RPMI7951 (cell line): ENCODE data around the gene PLCD3. TPM values are rescaled to one million over a fixed set of nuclear protein-coding genes. Genes with fewer than 3 reads are reported as not detected.
A peak's percentile ranks its signal among the peaks of the same experiment; 100 is the strongest.

Source experiments
- DNase-seq: peaks from one replicate; pipeline ENCODE4 v3.0.0-alpha.2; 2012; ENCODE audit warnings: low read depth
- total RNA-seq: library from RNA; depleted of rRNA; stranded (reverse); fragments of >200 nt; shearing (Covaris generic); gene quantifications from 2 replicates; pipeline ENCODE4 v1.2.3, GENCODE V29; 2014

PLCD3 gene
- total RNA-seq, 1 experiment from 2014 or later, result 15.3 TPM

DNA sequence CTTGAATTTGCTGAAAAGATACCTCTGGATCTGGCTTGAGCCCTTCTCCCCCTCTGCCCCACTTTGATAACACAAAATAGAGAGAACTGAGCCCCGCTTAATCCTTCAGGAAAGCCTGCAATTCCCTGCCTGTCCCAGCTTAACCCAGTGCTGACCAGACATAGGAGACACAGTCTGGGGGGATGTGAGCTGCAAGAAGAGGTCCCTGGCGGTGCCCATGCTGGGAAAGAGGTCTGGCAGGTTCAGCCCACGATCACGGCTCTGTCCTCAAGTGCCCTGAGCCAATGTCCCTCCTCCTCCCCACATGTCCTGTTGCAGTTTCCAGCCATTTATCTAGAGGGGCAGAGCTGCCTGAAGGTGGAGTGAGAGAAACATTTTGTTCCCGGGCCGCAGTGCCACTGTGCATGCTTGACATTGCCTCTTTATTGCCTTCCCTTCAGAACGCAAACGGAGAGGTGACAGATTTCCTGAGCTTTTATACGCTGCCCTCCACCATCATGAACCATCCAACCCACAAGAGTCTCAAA is 29.0 kb downstream of the PLCD3 start:
- DNase-seq, result no peak

GRCh38 chr17:45102856-45103255 is 29.5 kb downstream of the PLCD3 start:
- DNase-seq, result no peak

- DNase-seq, result no peak
Measured at GRCh38 chr17:45101883-45102811, 30.2 kb downstream of the PLCD3 start.

GRCh38 chr17:45101546-45101882 is 30.8 kb downstream of the PLCD3 start:
- DNase-seq, result no peak

DNA sequence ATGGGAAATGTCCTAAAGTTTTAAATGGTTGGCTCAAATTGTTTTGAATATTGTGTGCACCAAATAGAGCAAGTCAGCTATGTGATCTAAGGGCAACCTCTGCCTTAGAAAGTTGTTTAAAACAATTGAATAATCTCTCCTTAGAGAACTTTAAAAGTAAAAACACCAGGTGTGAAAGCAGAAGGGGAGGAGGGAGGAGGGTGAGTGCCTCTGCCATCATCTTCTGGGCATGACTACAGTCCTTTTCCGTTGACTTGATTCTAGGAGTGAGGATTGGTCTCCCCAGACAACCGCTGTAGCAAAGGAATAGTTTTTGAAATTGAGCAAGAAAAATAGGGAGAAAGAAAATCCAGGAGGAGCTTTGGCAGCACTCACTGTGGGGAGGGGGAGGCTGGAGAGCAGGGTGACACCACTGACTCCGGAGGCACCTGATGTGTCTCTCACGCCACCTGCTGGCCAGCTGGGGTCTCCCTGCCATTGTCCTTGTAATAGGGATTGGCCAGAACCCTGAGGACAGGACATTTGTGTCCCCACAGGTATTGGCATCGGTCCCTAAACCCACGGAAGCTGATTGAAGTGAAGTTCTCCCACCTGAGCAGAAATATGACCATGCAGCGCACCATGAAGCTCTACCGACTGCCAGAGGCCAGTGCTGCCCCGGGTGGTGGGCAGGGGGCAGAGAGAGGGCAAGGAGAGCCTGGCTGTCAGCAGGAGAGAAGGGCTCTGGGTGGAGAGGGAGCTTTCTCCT is 33.3 kb downstream of the PLCD3 start:
- DNase-seq, result peak; percentile 57

DNA sequence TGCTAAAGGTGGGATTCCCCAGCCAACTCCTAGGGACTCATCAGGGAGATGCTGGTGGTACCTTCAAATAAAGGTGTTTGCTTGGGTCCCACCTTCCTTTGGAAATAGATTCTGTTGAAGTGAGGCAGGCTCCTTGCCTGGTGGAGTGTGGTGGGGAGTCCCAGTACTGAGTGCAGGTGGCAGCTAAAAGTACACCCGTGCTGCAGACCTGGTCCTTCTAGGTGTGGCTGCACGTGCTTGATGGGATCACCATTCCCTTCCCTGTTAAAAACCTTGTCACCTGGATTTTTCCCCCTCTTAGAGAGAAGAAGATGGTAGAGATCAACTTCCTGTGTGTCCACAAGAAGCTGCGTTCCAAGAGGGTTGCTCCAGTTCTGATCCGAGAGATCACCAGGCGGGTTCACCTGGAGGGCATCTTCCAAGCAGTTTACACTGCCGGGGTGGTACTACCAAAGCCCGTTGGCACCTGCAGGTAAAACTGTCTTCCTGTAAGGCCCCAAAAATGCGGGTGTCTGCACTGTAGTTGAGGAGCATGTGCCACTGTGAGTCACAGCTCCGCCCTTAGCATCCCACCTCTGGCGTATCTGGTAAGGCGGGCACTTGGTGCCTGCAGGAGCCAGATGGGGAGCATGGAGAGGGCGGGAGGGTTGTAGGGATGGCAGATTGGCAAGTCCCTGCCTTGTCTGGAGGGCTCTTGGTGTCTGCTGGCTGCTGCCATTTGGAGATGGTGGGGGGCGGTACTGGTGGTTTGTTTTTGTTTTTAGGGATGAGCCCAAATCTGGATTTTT is 34.0 kb downstream of the PLCD3 start:
- no peak for DNase-seq

- no peak for DNase-seq
Measured at GRCh38 chr17:45096926-45097325, 35.4 kb downstream of the PLCD3 start.

DNA sequence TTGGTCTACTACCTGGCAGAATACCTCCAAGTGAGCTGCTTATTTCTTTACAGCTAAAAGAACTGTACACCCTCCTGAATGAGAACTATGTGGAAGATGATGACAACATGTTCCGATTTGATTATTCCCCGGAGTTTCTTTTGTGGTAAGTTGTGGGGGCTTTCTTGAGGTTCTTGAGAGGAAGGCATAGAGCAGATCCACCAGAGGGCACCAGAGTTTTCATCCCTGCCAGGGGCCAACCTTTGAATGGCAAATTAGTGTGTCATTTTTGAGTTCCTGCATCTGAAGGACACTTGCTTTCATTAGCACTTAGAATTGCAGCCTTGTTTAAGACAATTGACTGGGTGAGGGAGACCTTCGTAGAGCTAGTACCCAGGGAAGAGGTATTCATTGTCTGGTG is 36.2 kb downstream of the PLCD3 start:
- peak; percentile 17 for DNase-seq

GRCh38 chr17:45093444-45094110 is 38.7 kb downstream of the PLCD3 start:
- peak; percentile 39 for DNase-seq

DNA sequence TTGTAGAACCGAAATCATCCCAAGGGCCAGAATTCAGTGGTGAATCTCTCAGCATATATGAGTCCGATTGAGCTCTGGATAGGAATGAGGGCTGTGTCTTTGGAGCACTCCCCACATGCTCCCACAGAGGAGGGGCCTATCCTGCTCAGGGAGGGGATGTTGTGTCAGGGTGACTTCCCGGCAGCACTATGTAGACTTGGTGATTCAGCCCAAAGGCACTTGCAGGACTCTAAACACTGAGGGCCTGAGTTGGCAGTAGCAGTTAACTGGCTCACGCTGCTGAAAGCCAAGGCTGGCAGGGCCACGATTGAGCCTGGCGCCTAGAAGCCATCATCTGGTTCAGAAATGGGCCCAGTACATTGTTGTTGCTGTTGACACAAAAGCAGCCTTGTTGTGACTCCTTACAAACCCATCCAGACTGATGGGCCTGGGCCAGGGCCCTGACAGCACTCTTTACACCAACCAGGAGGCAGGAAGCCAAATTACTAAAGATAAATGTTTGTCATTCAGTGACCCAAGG is 39.3 kb downstream of the PLCD3 start:
- peak; percentile 95 for DNase-seq

GRCh38 chr17:45091778-45092425 is 40.4 kb downstream of the PLCD3 start:
- DNase-seq, result peak; percentile 17

GRCh38 chr17:45090711-45091110 is 41.6 kb downstream of the PLCD3 start:
- DNase-seq, result no peak

GRCh38 chr17:45088741-45089140 is 43.6 kb downstream of the PLCD3 start:
- no peak for DNase-seq

GRCh38 chr17:45087978-45088377 is 44.3 kb downstream of the PLCD3 start:
- DNase-seq, result no peak

DNA sequence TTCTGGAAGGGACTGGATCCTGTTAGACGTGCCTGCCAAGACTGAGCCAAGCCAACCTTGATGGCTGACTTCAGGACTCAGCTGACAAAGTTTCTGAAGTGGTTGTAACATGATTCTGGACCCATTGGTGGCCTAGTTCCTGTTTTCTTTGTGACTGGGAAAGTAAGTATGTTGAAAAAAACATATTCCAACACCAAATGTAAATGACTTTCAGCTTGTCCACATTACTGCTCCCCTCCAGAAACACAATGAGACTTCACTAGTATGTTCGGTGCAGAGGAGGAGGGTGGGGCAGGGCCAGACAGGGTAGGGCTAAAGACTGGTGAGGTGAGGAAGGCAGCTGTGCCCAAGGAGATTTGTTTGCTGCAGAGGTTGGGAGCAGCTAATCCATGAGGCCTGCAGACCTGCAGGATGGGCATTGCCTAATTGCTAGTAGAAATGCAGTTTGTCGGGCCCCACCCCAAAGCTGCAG is 44.8 kb downstream of the PLCD3 start:
- DNase-seq, result no peak

GRCh38 chr17:45086865-45087503 is 45.3 kb downstream of the PLCD3 start:
- DNase-seq, result no peak

GRCh38 chr17:45086391-45086790 is 45.9 kb downstream of the PLCD3 start:
- no peak for DNase-seq

DNA sequence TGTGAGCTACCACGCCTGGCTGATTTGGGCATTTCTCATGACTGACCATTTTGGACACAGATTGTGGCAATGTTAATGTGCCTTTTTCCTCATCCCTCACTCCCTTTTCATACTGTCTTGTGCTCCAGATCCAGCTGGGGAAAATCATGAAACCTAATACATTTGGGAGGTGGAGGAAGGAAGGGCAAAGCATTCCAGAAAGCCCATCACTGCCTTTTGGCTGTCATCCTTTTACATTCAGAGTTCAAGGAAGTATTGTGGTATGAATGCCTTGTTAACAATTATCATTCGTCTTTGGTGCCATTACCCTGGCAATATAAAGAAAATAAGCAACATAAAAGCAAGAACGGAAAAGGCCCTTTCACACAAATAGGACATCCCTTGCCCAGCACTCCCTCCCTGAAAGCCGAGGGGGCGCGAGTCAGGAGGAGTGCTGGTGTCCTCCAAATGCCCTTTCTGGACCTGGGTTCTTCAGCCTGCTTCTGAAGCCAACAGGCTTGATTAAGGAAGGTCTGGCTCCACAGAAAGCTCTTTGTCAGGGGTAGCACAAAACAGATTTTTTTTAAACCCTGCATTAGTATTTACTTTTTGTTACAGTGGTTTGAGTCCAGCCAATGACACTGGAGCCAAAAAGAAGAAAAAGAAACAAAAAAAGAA is 51.1 kb downstream of the PLCD3 start:
- DNase-seq, result no peak

GRCh38 chr17:45077643-45078042 is 54.7 kb downstream of the PLCD3 start:
- no peak for DNase-seq
